ENCODE measurements around the gene RIMS1.

GRCh38 chr6:72386324-72386723, 500.0 kb downstream of the RIMS1 start:
- TF ChIP-seq CTCF (conservative IDR thresholded peaks at IDR 0.05; ENCODE audit: low read depth, low read length) (no peak), EZH2 (IDR thresholded peaks at IDR 0.05; ENCODE audit: low read length, unreplicated experiment) (no peak)

Measured in PC-3 (cell line).